Fibroblast of gingiva (primary cell): ENCODE results near the gene PHACTR3.
A peak's percentile ranks its signal among the peaks of the same experiment; 100 is the strongest.

Source experiments
- DNase-seq: peaks from one replicate; pipeline ENCODE4 v3.0.0-alpha.2; 2011; ENCODE audit warnings: low read depth

The PHACTR3 gene

GRCh38 chr20:59778615-59779200 lies 174.4 kb downstream of the PHACTR3 start:
- DNase-seq, result no peak

- no peak for DNase-seq
Measured at GRCh38 chr20:59779656-59780380, 175.5 kb downstream of the PHACTR3 start.

GRCh38 chr20:59780494-59781185 lies 176.3 kb downstream of the PHACTR3 start:
- DNase-seq, result no peak

- no peak for DNase-seq
Measured at GRCh38 chr20:59781226-59781625, 176.9 kb downstream of the PHACTR3 start.

- DNase-seq, result peak; percentile 11
Measured at GRCh38 chr20:59782986-59783640, 178.8 kb downstream of the PHACTR3 start.

- DNase-seq, result no peak
Measured at GRCh38 chr20:59783641-59784010, 179.3 kb downstream of the PHACTR3 start.

GRCh38 chr20:59784365-59784764 lies 180.0 kb downstream of the PHACTR3 start:
- DNase-seq, result no peak

- no peak for DNase-seq
Measured at GRCh38 chr20:59784791-59785668, 180.7 kb downstream of the PHACTR3 start.

- DNase-seq, result no peak
Measured at GRCh38 chr20:59785669-59785959, 181.3 kb downstream of the PHACTR3 start.

GRCh38 chr20:59785986-59786795 lies 181.9 kb downstream of the PHACTR3 start:
- no peak for DNase-seq

GRCh38 chr20:59786801-59787537 lies 182.6 kb downstream of the PHACTR3 start:
- no peak for DNase-seq

- no peak for DNase-seq
Measured at GRCh38 chr20:59787538-59787890, 183.2 kb downstream of the PHACTR3 start.

- DNase-seq, result no peak
Measured at GRCh38 chr20:59788196-59788735, 183.9 kb downstream of the PHACTR3 start.

GRCh38 chr20:59788811-59789397 lies 184.6 kb downstream of the PHACTR3 start:
- no peak for DNase-seq

GRCh38 chr20:59789686-59790085 lies 185.3 kb downstream of the PHACTR3 start:
- no peak for DNase-seq

GRCh38 chr20:59790346-59790745 lies 186.0 kb downstream of the PHACTR3 start:
- DNase-seq, result no peak

GRCh38 chr20:59792300-59792699 lies 188.0 kb downstream of the PHACTR3 start:
- no peak for DNase-seq

- no peak for DNase-seq
Measured at GRCh38 chr20:59794555-59794954, 190.2 kb downstream of the PHACTR3 start.

- DNase-seq, result no peak
Measured at GRCh38 chr20:59800309-59800708, 196.0 kb downstream of the PHACTR3 start.

- DNase-seq, result no peak
Measured at GRCh38 chr20:59802018-59802417, 197.7 kb downstream of the PHACTR3 start.
